NCI-H510A (cell line): ENCODE data around the gene TTC3.
A peak's percentile ranks its signal among the peaks of the same experiment; 100 is the strongest.

ENCODE experiments used
- DNase-seq: peaks from one replicate; lab custom pipeline; 2025; lab: John Stamatoyannopoulos, UW

The TTC3 gene

DNA sequence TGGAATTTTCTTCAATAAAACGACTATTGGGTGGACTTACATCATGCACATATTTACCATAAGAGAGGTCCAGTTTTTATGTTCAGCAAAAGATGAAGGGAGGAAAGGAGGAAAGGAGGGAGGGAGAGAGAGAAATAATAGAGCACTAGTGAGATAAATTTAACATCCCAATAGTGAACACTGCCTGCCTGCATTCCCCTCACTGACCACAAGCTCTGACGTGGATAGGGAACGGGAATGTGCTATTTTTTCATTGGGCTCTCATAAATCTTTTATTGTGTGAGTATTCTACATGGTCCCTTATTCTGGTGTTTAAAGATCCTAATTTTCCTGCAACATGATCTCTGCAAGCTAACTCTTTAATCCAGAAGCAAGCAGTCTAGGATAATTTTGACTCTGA is 82.1 kb downstream of the TTC3 start:
- no peak for DNase-seq

DNA sequence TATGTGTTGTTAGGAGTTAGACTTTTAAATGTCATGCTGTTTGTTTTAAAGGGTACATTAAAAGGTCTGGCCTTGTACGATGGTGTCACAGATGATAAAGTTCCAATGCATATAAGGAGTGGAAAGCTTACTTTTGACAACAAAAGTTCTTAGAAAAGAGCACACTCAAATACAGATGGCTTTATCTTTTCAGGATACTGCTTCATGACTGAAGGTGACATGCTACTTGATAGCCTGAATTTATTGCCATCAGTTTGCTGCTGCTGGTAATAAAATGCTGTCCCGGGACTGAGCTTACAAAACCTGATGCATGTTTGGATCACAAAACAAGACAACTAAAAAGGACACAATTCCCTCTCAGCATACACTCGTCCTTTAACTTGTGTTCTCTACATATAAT is 84.9 kb downstream of the TTC3 start:
- DNase-seq, result no peak

DNA sequence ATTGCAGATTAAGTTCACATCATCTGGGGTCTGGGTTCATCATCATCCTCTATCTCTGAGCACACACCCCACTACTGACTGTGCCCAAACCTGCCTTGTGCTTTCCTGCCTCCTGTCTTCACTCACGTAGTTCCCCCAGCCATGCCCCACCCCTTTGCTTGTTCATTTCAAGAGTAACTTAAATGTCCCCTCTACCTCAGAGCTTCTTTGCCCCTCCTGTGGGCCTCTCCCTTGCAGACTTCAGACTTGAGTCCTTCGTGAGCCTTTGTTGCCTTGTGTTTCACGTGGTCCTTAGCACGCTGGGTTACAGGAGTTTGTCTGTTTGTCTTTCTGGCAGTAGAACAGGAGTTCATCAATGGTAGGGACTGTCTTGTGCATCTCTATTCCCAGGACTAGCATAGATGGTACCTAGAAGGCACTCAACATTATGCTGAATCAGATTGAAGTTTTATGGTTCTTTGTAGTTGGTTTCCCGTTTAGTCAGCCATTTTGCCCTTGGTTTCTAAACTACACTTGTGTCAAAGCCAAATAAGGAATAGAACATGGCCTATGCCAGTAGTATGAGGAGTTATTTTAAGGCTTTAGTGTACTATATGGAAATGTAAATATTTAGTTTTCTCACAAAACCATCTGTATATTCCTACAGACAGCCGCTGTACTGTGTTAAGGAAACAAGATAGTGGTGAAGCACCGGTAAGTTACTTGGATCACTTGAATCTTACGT is 86.2 kb downstream of the TTC3 start:
- DNase-seq, result no peak

DNA sequence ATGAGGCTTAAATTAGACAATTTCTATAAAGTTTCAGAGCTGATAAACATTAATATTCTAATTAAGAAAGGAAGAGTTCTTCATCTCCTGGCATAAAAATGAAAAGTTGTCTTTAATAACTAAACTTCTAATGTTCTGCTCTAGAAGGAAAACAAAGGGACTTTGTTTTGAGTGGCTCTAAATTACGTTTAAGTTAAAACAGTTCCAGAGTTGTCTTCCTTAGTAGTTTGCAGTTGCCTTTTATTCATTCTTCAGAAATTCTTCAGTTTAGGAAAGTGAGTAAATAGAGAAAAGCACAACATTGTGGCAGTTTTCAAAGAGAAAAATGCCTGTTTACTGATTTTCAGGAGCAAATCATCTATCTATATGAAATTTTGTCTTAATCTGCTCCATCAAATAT is 86.9 kb downstream of the TTC3 start:
- no peak for DNase-seq

DNA sequence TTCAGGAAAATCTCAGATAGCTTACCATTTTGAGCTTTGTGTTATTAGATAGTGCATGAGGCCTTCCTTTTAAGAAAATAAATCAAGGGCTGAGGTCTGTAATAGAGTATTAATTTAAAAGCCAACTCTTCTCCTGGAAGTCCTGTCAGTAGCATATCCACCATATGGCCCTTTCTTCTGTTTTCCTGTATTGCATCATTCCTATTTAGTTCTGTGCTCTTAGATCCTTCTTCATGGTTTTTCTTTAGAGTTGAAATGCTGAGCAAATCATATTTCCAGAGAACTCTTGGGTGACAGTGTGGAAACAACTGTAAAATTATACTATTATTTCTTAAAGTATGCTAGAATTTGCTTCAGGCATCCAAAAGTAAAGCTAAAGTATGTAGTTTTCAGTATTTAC is 91.7 kb downstream of the TTC3 start:
- DNase-seq, result no peak

DNA sequence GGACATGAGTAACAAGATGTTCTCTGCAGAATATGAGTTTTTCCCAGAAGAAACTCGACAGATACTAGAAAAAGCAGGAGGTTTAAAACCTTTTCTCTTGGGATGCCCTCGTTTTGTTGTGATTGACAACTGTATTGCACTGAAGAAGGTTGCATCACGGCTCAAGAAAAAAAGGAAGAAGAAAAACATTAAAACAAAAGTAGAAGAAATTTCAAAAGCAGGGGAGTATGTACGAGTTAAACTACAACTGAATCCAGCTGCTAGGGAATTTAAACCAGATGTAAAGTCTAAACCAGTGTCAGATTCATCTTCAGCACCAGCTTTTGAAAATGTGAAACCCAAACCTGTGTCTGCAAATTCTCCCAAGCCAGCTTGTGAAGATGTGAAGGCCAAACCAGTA is 92.5 kb downstream of the TTC3 start:
- DNase-seq, result no peak

DNA sequence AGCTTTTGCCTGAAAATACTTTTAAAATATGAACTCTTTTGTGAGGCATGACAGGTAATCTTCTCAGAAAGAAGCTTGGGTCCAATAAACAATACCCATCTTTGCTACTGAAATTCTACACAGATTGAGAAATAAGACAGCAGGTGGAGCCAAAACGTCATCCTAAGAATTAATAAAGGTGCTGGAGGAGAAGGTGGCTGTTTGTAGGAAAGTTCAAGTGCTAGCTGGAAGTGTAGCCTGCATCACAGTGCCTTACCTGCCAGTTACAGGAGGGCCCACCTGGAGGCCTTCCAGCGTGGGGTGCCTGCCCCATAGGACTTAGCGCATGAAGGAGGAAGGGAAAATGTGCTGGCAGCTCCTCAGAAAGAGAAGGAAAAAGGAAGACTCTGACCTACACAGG is 93.7 kb downstream of the TTC3 start:
- DNase-seq, result no peak

DNA sequence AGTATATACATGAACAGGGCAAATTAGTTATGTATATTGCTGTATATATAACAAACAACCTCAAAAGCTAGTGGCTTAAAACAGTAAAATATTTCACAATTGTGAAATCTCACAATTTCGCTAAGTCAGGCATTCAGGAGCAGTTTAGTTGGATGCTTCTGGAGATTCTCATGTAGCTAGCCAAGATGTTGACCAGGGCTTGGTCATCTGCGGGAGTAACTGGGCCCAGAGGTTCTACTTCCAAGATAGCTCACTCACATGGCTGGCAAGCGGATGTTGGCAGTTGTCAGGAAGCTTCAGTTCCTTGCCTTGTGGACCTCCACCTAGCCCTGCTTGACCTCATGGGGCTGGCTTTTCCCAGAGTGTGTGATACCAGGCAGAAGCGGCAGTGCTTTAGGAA is 95.6 kb downstream of the TTC3 start:
- DNase-seq, result no peak

DNA sequence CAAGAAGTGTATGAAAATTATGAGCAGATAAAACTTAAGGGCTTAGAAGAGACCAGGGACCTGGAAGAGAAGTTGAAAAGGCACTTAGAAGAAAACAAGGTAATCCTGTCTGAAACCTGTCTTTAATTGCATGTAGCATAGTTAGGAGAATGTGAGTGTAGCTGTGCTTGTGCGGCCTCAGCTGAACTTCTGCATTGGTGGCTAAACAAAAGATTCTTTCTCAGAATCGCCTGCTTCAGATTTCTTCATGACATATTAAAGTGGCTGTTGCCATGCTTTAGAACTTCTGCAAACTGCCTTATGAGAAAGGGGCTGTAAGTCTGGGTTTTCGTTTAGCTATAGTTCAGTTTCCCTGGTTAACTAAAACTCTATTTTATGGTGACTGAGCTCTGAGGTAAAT is 99.6 kb downstream of the TTC3 start:
- no peak for DNase-seq

DNA sequence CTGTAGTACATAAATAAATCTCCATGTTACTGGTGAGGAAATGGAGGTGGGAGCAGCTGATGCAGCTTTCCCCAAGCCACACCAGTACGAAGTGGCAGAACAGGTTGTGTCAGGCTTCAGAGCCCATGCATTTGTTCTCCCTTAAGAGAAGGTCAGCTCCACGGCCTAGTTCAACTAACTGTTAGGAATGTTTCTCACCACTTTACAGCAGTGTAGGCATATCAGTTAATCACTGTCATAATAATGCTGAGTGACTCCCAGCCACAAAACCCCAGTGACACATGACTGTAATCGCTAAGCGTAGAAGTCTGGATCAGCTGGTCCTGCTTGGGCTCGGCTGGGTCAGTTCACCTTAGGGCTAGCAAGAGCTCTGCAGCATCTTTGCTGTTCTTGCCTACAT is 103.7 kb downstream of the TTC3 start:
- DNase-seq, result peak; percentile 50

DNA sequence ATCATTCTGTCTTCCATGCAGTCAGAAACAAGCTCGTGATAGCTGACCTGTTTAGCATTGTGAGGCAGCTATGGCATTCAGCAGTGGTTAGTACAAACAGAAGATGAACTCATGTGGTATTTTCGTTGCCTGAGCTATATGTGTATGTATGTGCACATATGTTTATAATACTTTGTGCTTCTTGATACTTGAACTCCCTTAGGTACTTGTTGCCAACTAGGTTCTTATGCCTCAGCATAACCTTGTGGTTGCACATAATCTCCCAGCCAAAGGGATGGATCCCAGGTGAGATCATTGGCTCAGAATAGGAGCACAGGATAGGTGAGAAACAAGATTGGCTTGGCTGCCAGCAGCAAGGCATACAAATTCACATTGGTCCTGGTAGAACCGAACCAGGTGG is 108.0 kb downstream of the TTC3 start:
- no peak for DNase-seq

DNA sequence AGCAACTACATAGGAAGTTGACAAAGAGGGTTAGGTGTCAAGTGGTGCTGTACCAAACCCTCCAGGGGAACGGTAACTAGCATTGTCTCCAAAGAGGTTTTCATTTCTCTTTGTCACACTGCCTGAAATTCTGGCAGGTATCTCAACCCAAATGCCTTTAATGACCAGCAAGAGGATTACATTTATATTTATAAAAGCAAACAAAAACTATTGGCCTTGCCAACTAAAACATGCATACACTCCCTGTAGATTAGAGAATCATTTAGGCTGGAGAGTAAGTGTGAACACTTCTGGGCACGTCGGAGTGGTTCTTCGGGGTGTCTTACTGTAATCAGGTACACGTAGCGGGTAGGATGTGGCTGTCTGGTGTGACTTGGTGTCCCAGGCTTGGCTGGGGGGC is 109.2 kb downstream of the TTC3 start:
- DNase-seq, result no peak

DNA sequence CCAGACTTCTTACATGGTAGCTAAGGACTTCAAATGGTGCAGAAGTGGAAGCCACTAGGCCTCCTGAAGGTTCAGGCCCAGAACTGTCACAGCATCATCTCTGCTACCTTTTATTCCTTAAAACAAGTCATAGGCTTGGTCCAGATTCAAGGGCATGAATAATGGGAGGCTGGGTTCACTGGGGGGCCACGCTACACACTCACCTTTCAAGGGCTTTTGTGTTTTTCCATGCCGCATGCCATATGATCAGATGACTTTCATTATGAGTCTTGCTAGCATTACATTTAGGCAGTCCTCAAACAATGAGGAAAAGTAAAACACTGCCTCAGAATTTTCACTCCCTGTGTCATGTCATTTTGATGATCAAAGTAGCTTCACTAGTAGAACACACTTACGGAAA is 110.7 kb downstream of the TTC3 start:
- DNase-seq, result no peak

DNA sequence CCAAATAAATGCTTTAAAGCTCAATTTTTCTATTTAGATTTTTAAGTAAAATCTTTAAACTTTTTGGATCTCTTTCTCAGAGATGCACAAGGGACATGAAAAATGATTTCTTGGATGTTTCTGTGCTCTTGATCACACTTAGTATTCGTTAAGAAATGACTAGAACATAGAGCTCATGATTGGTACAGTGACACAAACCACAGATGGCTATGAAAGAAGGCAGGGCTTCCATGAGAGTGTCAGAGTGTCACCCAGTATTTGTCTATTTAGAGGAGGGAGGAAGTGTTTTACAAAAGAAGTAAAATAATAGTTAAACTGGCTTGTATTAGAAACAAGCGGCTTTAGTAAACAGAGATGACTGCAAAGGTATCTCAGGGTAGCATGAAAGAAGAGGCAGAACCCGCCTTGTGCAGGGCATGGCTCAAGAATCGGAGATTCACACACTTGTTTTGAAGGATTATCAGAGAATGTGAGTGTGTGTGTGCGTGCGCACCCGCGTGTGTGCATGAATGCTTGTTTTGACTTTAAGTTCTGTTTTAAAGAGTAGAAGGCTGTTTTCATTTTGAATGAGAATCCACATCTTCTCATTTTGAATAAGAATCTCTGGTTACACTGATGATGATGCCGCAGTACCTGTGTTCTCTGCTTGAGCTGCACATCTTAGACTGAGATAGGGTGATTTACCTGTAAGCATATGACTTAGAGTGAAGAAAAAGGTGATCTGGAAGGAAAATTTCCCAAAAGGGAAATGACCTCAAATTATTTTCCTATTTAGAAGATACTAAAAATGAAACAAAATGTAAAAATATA is 111.9 kb downstream of the TTC3 start:
- no peak for DNase-seq

DNA sequence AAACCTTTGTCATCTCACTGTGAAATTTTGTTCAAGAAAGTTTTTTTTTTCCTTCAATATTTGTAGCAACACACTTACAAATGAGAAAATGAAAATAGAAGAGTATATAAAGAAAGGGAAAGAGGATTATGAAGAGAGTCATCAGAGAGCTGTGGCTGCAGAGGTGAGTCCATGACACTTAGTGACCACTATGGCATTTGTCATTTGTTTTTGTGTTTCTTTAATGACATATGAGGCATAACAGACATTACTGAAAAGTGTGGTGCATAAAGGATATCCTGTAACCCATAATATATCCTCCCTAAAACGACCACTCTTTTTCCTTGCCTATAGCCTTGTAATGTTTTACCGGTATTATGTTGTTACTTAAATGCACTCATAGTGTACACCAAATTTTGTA is 113.9 kb downstream of the TTC3 start:
- DNase-seq, result no peak

DNA sequence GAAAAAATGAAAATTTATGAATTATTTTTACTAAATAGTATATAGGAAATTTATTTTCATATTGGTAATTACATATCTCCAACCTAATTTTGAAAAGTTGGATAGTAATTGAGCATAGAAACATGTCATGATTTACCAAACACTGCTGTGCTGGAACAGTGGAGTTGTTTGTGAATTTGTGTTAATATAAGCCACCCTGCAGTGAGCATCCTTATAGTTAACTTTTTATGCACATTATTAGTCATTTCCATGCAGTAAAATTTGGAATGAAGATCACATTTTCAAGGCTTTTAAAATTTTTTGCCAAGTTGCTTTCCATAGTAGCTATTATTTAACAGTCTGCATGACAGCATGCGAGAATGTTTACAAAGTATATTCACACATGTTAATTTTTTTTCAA is 115.8 kb downstream of the TTC3 start:
- DNase-seq, result no peak

DNA sequence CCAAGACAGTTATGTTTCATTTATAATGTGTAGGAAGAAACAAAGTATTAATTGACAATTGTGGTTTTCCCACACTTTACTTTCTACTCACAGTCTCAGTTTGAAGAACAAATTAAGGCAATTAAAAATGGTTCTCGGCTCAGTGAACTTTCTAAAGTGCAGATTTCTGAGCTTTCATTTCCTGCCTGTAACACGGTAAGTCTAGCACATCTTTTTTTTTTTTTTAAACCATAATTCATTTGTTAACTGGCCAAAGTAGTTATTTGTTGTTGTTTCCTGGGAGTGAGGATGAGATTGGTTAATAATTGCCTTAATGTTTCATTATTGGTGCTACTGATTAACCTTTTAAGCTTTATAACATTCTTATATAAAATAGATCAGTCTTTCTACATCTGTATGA is 119.0 kb downstream of the TTC3 start:
- no peak for DNase-seq

DNA sequence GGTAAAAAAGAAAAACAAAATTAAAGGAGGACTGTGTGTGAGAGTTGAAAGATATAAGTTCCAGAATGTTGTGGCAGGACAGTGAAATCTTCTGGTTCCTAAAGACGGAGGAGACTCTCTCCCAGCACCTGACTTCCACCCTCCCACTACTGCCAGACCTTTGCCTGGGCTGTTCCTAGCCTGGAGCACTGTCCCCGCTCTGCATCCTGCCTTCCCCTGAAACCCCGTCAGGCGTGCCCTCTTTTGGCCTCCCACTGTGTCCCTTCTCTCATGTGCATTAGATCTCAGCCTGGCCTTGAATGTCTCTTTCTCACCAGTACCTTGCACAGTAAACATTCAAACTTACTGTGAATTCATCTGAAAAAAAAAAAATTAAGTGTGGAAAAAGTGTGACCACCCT is 120.0 kb downstream of the TTC3 start:
- DNase-seq, result no peak

DNA sequence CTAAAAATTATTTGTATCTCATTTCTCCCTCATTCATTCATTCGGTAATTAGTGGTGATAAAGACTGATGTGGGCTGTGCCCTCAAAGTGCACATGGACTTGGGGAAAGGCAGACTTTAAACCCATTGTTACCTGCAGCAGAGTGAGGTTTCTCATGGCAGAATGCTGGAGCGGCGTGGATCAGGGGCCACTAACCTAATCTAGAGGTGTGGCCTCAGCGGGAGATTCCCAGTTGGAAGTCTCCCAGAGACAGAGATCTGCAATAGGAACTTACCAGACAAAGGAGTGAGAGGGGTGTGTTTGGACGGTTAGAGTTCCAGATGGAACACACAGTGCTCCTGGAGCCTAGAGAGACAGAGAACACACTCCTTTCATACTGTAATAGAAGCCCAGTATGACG is 120.6 kb downstream of the TTC3 start:
- no peak for DNase-seq

DNA sequence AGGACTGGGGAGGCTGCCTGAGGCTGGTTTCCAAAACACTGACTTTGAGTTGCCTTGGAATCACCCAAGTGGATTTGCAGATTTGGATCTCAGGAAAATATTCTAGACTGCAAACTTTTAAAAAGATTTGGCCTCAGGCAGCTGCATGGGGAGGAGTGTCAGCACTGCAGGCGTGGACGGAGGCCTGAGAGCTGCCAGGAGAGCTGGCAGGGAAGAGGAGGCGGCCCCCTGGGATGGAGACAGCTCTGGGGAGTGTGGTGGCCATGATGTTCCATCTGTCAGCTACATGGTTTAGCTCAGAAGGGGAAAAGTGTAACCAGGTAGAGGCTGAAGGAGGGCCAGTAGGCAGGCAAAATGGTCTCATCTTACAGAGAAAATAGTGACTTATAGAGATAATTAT is 122.0 kb downstream of the TTC3 start:
- DNase-seq, result no peak

DNA sequence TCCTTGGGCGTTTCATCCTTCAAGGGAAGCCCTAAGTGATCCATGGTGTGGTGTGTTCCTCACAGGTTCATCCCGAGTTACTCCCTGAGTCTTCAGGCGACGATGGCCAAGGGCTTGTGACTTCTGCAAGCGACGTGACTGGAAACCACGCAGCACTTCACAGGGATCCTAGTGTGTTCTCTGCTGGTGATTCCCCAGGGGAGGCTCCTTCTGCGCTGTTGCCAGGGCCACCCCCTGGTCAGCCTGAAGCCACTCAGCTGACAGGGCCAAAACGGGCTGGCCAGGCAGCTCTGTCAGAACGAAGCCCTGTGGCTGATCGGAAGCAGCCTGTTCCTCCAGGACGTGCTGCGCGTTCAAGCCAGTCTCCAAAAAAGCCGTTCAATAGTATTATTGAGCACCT is 122.6 kb downstream of the TTC3 start:
- no peak for DNase-seq

DNA sequence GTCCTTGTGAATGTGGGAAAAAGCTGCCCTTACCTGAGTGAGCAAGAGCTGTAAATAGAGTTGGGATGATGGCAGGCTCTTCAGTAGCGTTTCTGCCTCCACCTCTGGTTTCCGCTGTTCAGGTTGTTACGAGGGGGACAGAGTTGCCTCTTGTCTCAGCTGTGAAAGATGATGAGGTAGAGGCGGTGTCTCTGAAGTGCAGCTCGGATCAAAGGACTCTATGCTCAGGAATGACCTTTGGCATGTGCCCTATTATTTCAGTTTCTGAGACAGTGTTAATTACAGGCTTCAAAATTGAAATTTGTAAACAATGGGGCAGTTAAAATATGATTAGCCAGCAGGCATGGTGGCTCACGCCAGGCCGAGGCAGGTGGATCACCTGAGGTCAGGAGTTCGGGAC is 123.8 kb downstream of the TTC3 start:
- no peak for DNase-seq

DNA sequence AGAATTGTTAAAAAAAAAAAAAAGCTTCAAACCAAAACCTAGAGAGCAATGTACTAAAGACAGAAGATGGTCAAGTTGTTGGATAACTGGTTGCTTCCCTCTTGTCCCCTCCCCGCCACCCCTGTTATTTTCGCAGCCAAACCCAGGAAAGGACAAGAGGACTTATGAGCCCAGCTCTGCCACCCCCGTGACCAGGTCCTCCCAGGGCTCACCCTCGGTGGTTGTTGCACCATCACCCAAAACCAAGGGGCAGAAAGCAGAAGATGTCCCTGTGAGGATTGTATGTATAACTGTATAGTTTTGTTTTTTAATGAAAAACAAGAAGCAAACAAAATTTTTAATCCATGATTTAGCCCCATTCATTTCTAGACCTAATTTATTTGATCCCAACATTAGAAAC is 124.7 kb downstream of the TTC3 start:
- DNase-seq, result no peak
